Measurements from ENCODE around the gene HLA-DOA.

HLA-DOA gene

GRCh38 chr6:32962213-32962826, 47.1 kb downstream of the HLA-DOA start:
- no peak overlapping the region for H3K4me3 ChIP-seq (replicated peaks; ENCODE audit: low read depth, low read length)
- no peak for TF ChIP-seq CTCF (IDR thresholded peaks at IDR 0.05; ENCODE audit: low read length, missing control alignments)
- no peak for DNase-seq (ENCODE audit: low read depth)

- DNase-seq (ENCODE audit: low read depth) = no peak
- no peak overlapping the region for H3K4me3 ChIP-seq (replicated peaks; ENCODE audit: low read depth, low read length)
- TF ChIP-seq CTCF (IDR thresholded peaks at IDR 0.05; ENCODE audit: low read length, missing control alignments) = no peak
These were observed 48.8 kb downstream of the HLA-DOA start for GRCh38 chr6:32960563-32960962.

GRCh38 chr6:32956176-32956575, 53.2 kb downstream of the HLA-DOA start:
- no peak overlapping the region for H3K4me3 ChIP-seq (replicated peaks; ENCODE audit: low read depth, low read length)
- no peak for DNase-seq (ENCODE audit: low read depth)

GRCh38 chr6:32954986-32955802, 54.2 kb downstream of the HLA-DOA start:
- peak; percentile 44 for TF ChIP-seq CTCF (IDR thresholded peaks at IDR 0.05; ENCODE audit: low read length, missing control alignments)
- no peak overlapping the region for H3K4me3 ChIP-seq (replicated peaks; ENCODE audit: low read depth, low read length)
- peak; percentile 30 for DNase-seq (ENCODE audit: low read depth)

More at GRCh38 chr6:32956176-32956575, 53.2 kb downstream of the HLA-DOA start:
- TF ChIP-seq CTCF (IDR thresholded peaks at IDR 0.05; ENCODE audit: low read length, missing control alignments) = no peak

- DNase-seq (ENCODE audit: low read depth) = no peak
- TF ChIP-seq CTCF (IDR thresholded peaks at IDR 0.05; ENCODE audit: low read length, missing control alignments) = no peak
- no peak overlapping the region for H3K4me3 ChIP-seq (replicated peaks; ENCODE audit: low read depth, low read length)
These were observed 55.1 kb downstream of the HLA-DOA start for GRCh38 chr6:32954267-32954666.
